Hepatocyte (in vitro differentiated cells): Measurements from ENCODE around the gene PTPRM.

ENCODE experiments used
- EZH2 ChIP-seq: fragments of 200-600 bp; sonication (generic); IDR thresholded peaks from 2 replicates; pipeline ENCODE4 v1.6.1; 2016; ENCODE audit warnings: antibody characterized with exemption, mild to moderate bottlenecking, borderline replicate concordance
- EZH2phosphoT487 ChIP-seq: fragments of 200-600 bp; sonication (generic); IDR thresholded peaks from one replicate; pipeline ENCODE4 v1.6.1; 2018; ENCODE audit warnings: antibody characterized with exemption, mild to moderate bottlenecking, low read depth, moderate library complexity; ENCODE audit not compliant: unreplicated experiment, severe bottlenecking
- TF ChIP-seq, protein P1 (sequence below): fragments of 200-600 bp; sonication (generic); IDR thresholded peaks from 2 replicates; pipeline ENCODE4 v1.5.1; 2016; ENCODE audit warnings: antibody characterized with exemption, mild to moderate bottlenecking; ENCODE audit not compliant: poor library complexity

GRCh38 chr18:7742224-7742623 lies 175.1 kb downstream of the PTPRM start:
- TF ChIP-seq, protein P1, sequence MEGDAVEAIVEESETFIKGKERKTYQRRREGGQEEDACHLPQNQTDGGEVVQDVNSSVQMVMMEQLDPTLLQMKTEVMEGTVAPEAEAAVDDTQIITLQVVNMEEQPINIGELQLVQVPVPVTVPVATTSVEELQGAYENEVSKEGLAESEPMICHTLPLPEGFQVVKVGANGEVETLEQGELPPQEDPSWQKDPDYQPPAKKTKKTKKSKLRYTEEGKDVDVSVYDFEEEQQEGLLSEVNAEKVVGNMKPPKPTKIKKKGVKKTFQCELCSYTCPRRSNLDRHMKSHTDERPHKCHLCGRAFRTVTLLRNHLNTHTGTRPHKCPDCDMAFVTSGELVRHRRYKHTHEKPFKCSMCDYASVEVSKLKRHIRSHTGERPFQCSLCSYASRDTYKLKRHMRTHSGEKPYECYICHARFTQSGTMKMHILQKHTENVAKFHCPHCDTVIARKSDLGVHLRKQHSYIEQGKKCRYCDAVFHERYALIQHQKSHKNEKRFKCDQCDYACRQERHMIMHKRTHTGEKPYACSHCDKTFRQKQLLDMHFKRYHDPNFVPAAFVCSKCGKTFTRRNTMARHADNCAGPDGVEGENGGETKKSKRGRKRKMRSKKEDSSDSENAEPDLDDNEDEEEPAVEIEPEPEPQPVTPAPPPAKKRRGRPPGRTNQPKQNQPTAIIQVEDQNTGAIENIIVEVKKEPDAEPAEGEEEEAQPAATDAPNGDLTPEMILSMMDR, result no peak
- no peak for TF ChIP-seq EZH2
- TF ChIP-seq EZH2phosphoT487, result no peak
